Forelimb muscle (tissue), 1 donor: Measurements from ENCODE around the gene TSPAN4. TPM values are rescaled to one million over a fixed set of nuclear protein-coding genes. Genes with fewer than 3 reads are reported as not detected.
A peak's percentile ranks its signal among the peaks of the same experiment; 100 is the strongest.

Experiments used
- DNase-seq: peaks from one replicate; pipeline ENCODE4 v3.0.0-alpha.2; 2013; ENCODE audit warnings: low read depth
- polyA plus RNA-seq: library from polyadenylated mRNA; unstranded; fragments of 120-200 nt; gene quantifications from one replicate; pipeline ENCODE4 v1.2.1, GENCODE V29; 2013; ENCODE audit not compliant: insufficient read length

The TSPAN4 gene
- polyA plus RNA-seq, 1 donor, result 44.0 TPM

DNA sequence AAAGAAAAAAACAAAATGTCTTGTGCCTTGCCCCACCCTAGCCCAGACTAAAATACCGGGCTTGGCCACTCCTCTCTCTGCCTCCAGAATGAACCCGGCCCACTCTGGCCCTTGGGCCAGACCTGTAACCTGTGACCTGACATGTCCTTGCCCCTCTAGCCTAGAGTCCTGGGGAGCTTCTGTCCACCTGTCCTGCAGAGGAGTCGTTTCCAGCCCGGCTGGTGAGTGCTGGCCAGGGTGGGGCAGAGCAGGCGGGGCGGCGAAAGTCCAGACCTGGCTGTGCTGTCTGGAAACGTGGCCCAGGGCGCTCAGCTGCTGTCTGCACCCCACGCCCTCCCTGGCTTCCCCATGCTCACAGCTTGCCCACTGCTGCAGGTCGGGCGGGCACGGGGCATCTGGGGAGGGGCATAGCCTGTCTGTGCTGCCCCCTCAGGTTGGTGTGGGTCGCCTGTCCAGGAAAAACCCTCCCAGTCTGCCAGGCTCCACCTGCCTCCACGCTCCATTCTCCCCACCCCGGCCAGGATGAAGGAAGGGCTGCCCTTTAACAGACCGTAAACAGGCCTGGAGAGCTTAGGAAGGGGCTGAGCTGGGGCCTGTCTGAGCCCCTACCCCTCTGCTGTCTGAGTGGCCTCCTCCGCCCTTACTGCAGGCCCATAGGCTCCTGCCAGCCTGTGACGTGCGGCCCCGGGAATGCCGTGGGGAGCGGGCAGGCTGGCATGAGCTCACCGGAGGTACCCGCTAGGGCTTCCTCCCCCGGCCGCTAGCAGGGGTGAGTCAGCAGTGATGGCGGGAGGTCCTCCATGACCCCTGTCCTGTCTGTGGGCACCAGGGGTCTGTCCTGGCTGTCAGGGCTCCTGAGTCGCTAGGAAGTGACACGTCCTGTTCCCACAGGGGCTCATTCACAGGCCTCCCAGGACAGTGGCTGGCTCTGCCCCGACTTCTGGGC is 8.0 kb upstream of the TSPAN4 start:
- DNase-seq, result no peak

DNA sequence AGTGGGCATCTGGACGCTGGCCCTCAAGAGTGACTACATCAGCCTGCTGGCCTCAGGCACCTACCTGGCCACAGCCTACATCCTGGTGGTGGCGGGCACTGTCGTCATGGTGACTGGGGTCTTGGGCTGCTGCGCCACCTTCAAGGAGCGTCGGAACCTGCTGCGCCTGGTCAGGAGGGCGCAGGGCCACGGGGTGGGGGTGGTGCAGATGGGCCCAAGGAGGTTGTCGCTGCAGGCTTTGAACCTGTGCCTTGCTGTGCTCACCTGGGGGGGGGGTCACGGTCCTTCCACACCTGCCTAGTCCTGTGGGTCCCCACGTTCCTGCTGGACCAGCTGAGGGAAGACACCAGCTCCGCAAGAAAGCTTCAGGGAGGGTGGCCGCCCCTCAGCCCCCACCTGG is 6.4 kb upstream of the TSPAN4 start:
- no peak for DNase-seq

DNA sequence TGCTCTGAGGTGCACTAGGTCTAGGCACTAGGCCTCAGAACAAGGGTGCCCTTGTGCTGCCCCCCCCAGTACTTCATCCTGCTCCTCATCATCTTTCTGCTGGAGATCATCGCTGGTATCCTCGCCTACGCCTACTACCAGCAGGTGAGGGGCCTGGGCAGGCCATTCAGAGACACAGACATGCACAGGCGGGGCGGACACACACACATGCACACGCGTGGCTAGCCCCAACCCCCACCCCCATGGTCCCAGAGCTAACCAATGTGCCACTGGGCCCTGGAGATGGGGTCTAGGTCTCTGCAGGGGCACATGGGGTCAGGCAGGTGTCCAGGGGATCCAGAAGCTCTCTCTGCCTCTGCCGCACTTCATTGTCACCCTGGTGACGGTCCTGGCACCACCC is 6.0 kb upstream of the TSPAN4 start:
- DNase-seq, result no peak

DNA sequence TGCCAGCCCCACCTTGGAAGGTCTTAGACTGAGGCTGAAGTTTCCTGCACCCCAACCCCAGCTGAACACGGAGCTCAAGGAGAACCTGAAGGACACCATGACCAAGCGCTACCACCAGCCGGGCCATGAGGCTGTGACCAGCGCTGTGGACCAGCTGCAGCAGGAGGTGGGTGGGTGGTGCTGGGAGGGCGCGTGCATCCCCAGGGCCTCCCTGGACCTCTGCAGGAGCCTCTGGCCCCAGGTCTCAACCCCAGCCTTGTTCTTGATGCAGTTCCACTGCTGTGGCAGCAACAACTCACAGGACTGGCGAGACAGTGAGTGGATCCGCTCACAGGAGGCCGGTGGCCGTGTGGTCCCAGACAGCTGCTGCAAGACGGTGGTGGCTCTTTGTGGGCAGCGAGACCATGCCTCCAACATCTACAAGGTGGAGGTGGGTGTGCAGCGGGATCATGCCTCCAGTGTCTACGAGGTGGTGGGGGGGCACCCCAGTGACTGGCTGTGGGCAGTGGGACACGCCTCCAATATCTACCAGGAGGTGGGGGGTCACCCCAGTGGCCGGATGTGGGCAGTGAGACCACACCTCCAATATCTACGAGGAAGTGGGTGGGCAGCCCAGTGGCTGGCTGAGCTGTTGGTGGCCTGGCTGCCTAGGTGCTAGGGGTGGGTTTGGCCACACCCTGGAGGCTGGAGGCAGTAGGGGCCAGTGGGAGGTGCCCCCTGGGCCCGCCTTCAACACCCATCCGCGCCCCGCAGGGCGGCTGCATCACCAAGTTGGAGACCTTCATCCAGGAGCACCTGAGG is 5.3 kb upstream of the TSPAN4 start:
- DNase-seq, result no peak

DNA sequence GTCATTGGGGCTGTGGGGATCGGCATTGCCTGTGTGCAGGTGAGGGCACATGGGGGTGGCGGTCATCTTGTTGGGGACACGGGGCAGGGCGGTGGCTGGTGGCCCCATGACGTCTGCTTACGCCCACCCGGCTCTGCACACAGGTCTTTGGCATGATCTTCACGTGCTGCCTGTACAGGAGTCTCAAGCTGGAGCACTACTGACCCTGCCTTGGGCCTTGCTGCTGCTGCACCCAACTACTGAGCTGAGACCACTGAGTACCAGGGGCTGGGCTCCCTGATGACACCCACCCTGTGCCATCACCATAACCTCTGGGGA is 4.7 kb upstream of the TSPAN4 start:
- no peak for DNase-seq

DNA sequence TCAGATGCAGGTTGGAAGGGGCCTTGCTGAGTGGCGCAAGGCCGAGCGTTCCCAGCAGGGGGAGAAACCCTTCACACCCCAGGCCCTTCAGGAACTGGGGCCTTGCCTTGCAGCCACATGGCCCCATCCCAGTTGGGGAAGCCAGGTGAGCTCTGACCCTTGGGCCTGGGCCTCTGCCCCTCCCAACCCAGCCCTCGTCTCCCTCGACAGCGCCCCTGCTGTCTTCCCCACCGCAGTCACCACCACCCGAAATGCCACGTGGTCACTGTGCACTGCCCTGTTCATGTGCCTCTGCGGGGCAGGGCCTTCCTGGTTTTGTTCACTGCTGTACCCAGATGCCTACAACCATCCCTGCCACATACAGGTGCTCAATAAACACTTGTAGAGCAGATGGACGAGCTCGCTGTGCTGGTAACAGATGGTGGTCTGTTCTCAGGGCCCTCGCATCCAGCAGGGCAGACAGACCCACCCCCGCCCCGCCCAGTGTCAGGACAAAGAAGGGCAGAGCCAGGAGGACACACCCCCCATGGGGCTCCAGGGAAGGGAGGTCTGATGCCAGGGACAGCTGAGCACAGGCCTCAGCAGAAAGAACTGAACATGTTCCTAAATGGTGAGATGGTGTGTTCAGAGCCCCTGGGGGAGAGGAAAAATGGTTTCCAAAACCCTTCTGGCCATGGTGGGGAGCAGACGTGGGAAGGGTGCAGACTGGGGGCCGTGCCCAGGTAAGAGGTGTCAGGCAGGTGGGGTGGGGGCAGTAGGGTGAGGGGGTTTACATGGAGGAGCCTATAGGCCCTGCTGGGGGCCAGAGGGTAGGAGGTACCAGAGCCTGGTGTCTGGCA is 4.0 kb upstream of the TSPAN4 start:
- DNase-seq, result no peak

DNA sequence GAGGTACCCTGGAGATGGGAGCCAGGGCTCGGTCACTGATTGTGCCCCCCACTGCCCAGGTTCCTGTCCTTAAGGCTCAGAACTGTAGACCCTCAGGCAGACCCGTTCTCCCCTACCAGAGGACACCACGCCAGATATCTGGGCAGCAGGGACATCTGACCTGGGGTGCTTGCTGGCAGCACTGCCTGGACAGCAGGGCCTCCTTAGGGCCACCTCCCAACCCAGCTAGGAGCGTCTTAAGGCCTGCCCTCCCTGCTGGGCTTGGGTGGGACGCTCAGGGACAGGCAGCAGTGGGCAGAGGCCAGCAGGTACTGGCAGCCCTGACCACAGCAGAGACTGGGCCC is 3.4 kb upstream of the TSPAN4 start:
- no peak for DNase-seq

DNA sequence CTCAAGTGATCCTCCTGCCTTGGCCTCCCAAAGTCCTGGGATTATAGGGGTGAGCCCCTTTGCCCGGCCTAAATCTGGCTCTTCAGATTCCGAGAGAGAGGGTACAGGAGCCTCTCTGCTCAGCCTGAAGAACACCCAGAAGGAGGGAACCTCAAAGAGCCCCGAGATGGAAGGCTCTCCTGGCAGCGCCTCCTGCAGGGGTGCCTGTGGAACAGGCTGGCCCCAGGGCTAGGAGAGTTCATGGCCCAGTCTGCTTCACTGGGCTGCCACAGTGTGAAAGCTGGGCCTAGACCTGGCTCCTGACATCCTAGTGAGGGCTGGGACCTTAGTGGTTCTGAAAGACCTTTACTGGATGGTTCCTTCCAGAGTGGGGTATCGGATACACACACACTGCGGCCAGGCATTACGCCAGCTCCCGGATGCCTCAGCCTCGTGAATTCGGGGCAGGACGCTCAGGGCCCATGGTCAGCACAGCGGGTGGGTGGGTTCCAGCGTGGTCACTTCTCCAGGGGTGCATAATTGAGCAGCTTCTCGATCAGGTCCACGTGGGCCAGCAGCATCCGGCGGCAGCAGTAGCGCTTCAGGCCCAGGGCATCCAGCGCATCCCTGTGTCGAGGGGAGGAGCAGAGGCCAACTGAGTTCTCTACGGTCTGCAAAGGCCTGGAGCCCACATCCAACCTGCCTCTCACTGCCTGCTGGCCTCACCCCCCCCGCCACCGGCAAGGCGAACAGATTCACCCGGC is 2.6 kb upstream of the TSPAN4 start:
- no peak for DNase-seq

DNA sequence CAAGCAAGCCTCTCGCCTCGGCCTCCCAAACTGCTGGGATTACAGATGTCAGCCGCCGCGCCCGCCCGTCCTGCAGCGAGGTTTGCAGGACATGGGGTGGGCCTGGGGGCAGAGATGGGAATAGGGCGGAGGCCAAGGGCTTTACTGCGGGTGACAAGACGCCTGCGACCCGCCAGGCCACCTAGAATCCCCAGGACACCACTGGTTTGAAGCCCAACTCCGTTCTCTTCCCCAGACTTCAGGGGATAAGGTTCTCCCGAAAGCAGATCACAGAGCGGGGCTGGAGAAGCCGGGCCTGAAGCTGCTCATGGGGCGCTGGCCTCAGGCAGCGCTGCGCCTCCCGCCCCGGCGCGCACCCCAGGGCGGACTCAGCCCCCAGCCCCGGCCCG is 677 bp upstream of the TSPAN4 start:
- no peak for DNase-seq

DNA sequence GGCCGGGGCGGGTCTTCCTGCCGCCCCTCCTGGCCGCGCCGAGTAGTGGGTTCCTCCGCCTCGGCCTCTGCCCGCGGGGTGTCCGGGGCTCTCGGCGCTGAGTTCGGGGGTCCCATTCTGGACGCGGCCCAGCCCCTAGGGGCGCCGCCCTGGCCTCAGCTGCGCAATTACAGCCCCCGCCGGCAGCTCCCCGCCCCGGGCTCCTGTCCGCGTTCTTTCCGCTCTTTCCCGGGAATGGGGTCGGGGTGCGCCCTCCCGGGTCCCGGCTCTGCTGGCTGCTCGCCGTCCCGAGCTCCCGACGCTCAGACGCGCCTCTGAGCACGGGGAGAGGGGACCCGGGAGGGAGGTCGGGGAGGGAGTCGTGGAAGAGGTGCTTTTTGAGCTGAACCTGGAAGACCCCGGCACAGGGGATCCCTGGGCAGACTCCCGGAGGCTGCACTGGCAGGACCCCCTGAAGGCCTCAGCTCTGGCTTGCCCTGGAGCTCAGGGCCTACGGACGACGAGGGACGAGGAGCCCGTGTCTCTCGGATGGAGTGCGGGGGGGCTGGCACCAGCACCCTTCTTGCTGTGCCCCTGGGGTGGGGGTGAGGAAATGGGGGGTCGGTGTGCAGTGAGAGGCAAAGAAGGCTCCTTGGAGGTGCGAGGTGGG is 558 bp downstream of the TSPAN4 start:
- DNase-seq, result no peak

DNA sequence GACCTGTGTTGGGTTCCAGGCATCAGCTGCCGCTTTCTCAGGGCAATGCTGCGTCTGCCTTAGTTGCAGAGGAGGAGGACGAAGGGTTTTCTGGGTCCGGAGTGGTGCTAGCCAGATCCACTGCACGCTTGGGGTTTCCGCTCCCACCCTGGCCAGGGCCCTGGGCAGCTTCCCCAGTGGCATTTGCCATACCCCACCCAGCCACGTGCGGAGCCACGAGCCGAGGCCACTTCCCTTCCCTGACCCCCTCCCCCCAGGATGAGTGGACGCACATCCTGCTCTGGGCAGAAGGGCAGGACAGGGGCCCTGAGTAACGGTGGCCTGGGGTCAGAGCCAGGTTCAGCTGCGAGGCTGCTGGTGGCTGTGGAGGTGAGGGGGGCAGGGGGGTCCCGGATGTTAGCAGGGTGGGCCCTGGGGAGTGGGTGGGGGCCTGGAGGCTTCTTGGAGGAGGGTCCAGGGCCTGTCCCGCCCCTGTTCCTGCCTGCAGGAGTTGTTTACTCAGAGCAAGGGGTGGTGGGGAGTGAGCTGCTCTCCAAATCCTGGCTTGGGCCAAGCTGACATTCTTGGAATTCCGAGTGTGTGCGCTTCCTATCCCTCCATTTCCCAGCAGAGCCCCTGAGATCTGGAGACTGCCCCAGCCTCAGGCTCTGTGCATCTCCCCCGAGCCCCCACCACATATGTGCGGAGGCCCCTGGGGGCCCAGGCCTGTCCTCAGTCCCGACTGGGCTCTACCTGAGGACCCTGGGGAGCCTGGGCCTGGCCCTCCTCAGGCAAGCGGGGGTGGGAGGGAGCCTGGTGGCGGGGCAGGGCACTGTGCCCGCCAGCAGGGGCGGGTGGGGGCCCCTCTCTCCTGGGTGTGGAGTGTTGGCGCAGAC is 1.4 kb downstream of the TSPAN4 start:
- no peak for DNase-seq

DNA sequence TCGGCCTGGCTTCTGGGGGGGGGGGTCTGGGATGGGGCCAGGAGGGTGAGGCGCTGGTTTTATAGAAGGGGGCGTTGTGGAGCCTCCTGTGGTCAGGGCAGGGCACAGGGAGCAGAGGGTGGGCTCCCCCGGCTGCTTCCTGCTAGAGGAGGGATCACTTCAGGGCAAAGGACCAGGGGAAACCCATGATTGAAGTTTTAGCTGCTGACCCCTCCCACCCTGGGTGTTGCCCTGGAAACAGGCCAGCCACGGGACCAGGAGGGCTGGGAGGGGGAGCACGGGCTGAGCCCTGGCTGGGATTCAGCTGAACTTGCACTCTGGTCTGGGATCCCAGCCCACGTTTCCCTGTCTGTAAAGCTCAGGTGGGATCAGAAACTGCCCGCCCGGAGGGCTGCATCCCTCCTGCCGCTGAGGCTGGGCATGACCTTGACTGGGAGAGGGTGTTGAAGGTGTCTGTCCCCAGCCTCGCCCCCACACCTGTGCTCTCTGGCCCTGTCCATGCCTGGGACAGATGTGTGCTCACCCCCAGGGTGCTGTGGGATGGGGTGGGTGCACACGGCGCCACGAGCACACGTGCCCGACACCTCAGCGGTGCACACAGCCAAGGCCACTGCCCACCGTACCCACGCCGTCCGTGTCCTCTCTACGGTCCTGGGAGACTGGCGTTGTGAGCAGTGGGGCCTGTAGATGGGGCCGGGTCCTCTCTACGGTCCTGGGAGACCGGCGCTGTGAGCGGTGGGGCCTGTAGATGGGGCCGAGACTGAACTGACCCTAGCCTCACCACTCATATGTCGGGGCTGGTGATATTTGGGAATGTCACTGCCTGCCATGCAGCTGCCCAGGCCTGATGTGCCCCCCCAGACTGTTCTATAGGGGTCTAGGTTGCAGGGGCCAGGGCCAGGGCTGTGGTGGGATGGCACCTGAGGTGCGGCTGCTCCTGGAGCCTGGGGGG is 2.3 kb downstream of the TSPAN4 start:
- peak; percentile 87 for DNase-seq

DNA sequence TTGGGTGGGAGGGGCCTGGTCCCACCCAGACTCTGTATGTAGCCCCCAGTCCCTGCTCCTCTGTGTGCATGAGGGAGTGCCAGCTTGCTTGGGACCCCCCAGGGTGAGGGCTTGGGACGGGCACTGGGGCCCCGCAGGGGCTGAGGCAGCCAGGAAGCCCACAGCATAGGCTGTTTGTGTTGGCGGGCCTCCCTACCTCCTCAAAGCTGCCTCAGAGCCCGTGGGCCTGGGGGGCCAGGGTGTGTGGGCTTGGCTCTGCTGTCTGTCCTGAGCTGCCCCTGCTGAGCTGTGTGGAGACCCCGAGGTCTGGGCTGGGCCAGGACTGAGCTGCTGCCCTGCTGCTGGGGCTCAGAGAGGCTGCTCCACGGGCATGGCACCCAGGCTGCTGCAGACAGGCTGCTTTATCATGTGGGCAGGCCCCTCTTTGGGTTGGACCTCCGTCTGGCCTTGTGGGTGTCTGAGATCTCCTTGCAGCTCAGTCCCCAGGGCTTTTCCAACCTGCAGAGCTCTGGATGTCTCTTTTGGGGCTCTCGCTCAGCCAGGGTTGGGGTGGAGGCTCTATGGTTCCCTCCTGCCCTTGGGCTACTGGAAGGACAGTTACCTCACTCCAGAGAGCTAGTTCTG is 3.3 kb downstream of the TSPAN4 start:
- DNase-seq, result no peak

DNA sequence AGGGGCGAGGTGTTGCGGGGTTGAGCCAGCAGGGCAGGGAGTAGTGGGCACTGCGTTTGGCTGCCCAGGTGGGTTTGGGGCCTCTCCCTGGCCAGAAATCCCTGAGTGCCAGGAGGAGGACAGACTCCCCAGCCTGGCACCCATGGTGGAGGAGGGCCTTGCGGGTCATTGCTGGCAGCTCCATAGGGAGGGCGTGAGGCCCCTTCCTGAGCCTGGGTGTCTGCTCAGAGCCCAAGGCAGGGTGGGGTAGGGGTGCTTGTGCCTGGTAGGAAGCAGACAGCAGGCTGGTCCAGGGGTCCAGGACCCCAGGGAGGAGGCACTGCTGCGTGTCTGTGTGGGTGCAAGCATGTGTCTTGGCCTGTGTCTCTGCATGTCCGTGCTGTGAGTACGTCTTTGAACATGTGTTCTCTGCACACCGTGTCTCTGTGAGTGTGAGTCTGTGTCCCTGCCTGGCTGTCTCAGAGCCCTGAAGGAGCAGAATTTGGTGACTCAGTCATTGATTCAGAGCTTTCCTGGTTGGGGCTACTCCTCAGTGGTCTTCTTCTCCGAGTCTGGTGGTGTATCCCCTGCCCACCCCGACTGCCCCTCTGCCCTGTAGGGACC is 3.9 kb downstream of the TSPAN4 start:
- DNase-seq, result no peak

DNA sequence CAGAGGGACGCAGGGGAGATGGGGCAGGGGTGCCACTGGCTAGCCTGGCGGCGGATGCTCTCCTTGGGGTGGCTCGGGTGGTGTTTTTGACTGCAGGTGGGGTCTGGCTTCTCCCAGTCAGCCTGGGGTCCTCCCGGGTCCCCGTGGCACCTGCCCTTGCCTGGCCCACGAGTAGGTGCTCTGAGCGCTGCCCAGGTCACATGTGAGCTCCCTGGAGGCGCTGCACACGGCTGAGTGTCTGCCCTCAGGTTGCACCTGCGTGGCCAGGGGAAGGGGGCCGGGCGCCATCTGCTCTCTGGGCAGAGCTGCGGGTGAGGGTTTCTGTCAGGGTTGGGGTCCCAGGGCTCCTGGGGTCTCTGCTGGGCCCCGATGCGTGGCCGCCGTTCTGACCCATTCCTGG is 5.2 kb downstream of the TSPAN4 start:
- no peak for DNase-seq

DNA sequence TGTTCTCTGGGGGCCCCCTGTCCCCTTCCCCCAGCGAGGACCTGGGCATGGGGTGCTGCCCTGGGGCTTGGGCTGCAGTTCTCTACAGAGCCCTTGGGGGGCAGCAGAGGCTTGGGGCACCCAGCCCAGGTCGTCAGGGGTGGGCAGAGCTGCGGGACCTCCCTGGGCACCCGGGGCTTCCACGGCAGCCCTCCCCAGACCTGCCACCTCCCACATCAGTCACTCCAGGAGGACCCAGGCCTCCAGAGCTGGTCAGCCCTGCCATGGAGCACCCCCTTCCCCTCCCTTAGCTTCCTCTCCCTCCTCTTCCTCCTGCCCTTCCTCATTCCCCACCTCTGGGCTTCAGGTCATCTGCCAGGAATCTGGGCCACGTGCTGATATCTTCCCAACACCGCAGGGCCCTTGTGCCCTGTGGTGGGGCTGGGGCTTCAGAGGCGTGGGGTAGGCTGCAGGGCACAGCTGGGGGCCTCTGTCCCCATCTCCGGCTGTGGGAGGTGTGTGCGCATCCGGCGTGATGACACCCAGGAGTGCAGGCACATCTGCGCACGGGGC is 5.8 kb downstream of the TSPAN4 start:
- DNase-seq, result no peak

DNA sequence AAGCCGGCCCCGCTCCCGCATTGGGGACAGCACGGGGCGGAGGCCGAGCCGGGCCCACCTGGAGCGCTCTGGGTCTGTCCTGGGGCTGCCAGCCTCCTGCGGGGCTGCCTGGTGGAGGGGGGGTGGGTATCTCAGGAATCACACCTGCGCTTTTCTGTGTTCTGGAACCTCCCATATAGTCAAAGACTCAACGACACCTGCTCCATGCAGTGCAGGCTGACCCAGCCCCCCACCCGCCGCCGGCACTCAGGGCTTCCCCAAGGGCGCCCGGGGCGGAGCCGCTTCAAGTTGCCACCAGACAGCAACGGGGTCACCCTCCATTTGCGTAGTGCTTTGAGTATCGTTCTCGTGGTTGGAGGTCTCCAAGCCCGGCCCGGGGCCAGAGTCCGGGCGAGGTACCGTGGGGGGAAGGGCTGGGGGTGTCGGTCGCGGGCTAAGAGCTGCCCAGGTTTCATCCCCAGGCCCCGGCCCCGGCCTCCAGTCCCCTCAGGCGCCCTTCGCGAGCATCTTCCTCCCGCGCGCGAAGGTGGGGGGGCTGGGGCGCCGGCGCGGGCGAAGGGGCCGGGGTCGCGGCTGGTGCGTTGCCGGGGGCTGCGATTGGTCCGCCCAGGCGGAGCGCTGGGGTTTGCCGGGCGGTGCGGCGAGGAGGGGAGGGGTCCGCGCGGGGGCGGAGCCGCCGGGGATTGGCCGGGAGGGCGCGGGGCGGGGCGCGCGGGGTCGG is 6.6 kb downstream of the TSPAN4 start:
- no peak for DNase-seq
